HTR-8/SVneo (cell line): ENCODE data around the gene PIP5KL1.
A peak's percentile ranks its signal among the peaks of the same experiment; 100 is the strongest.

ENCODE experiments used
- DNase-seq: peaks from one replicate; pipeline ENCODE4 v3.0.0; 2011; ENCODE audit warnings: low spot score, mixed read lengths; ENCODE audit not compliant: insufficient read length
- FAIRE-seq: peaks from 2 replicates; lab custom pipeline; 2011; peaks lifted over from hg19 to GRCh38; lab: Jason Lieb, UNC

The PIP5KL1 gene

GRCh38 chr9:127878001-127878651, 52.5 kb downstream of the PIP5KL1 start:
- no peak for FAIRE-seq

GRCh38 chr9:127877566-127877998, 53.0 kb downstream of the PIP5KL1 start, which contains the start of gene AK1:
Gene AK1, minus strand, starts transcription at chr9:127877675. Its CDS starts 3,058 bp downstream, at chr9:127874617.
- FAIRE-seq (no peak), DNase-seq (peak; percentile 51)

More at GRCh38 chr9:127878001-127878651, 52.5 kb downstream of the PIP5KL1 start:
- no peak for DNase-seq

- FAIRE-seq: no peak
- no peak for DNase-seq
Measured at GRCh38 chr9:127876764-127877562, 53.6 kb downstream of the PIP5KL1 start.

- DNase-seq (no peak), FAIRE-seq (no peak)
Measured at GRCh38 chr9:127876026-127876763, 54.4 kb downstream of the PIP5KL1 start.

- no peak for DNase-seq
- FAIRE-seq: no peak
Measured at GRCh38 chr9:127875306-127875966, 55.1 kb downstream of the PIP5KL1 start.

GRCh38 chr9:127874301-127875221, 56.0 kb downstream of the PIP5KL1 start:
- no peak for FAIRE-seq

GRCh38 chr9:127873886-127874285, 56.7 kb downstream of the PIP5KL1 start:
- FAIRE-seq: no peak
- DNase-seq: no peak

More at GRCh38 chr9:127874301-127875221, 56.0 kb downstream of the PIP5KL1 start:
- DNase-seq: no peak

GRCh38 chr9:127873223-127873691, 57.3 kb downstream of the PIP5KL1 start:
- DNase-seq: no peak
- no peak for FAIRE-seq

GRCh38 chr9:127872369-127873222, 58.0 kb downstream of the PIP5KL1 start:
- no peak for FAIRE-seq
- no peak for DNase-seq

- FAIRE-seq (no peak), DNase-seq (no peak)
Measured at GRCh38 chr9:127871531-127871930, 59.0 kb downstream of the PIP5KL1 start.

- no peak for DNase-seq
- no peak for FAIRE-seq
Measured at GRCh38 chr9:127870887-127871286, 59.7 kb downstream of the PIP5KL1 start.
